Astrocyte of the cerebellum (primary cell): Measurements from ENCODE around the gene RAD51B.

Experiments used
- DNase-seq: peaks from one replicate; pipeline ENCODE4 v3.0.0-alpha.2; 2011; ENCODE audit warnings: low read depth
- H3K4me3 ChIP-seq: 2 replicates; pipeline ENCODE4 v1.5.1; 2011; ENCODE audit warnings: mild to moderate bottlenecking, low read depth, low read length, moderate library complexity
- CTCF ChIP-seq: IDR thresholded peaks from 2 replicates; pipeline ENCODE4 v1.5.1; 2012; ENCODE audit warnings: low read length, low read depth, moderate library complexity, mild to moderate bottlenecking; ENCODE audit errors: missing control alignments
- in situ Hi-C: cut with HindIII; loops from 2 replicates; pipeline ENCODE4 v1.10.0; 2017; ENCODE audit warnings: low sequenced_read_pairs

The RAD51B gene

GRCh38 chr14:67785270-67786109 lies 34.1 kb upstream of the RAD51B start:
- in situ Hi-C loops, result no loop called here
- no peak for DNase-seq
- H3K4me3 ChIP-seq, result no peak overlapping the region
- TF ChIP-seq CTCF, result no peak

GRCh38 chr14:67787673-67788072 lies 31.9 kb upstream of the RAD51B start:
- H3K4me3 ChIP-seq, result no peak overlapping the region
- in situ Hi-C loops, result no loop called here
- no peak for DNase-seq
- no peak for TF ChIP-seq CTCF

GRCh38 chr14:67798731-67799130 lies 20.8 kb upstream of the RAD51B start:
- no peak for DNase-seq
- no peak overlapping the region for H3K4me3 ChIP-seq
- TF ChIP-seq CTCF, result no peak
- in situ Hi-C loops, result no loop called here

GRCh38 chr14:67800743-67801142 lies 18.8 kb upstream of the RAD51B start:
- in situ Hi-C loops, result no loop called here
- H3K4me3 ChIP-seq, result no peak overlapping the region
- no peak for DNase-seq
- TF ChIP-seq CTCF, result no peak

- TF ChIP-seq CTCF, result no peak
- DNase-seq, result no peak
Observed at GRCh38 chr14:67806246-67806645, 13.3 kb upstream of the RAD51B start.

GRCh38 chr14:67814821-67815220 lies 4.8 kb upstream of the RAD51B start:
- TF ChIP-seq CTCF, result no peak
- in situ Hi-C loops, result no loop called here
- no peak for DNase-seq
- no peak overlapping the region for H3K4me3 ChIP-seq

More at GRCh38 chr14:67806246-67806645, 13.3 kb upstream of the RAD51B start:
- in situ Hi-C loops, result no loop called here
- H3K4me3 ChIP-seq, result no peak overlapping the region
